ENCODE data around the gene MLIP. TPM values are rescaled to one million over a fixed set of nuclear protein-coding genes. Genes with fewer than 3 reads are reported as not detected.

MLIP gene
- total RNA-seq, 4 donors from 2014 or later: 4.0 to 8.1 (median 4.2) TPM; not detected in 1

GRCh38 chr6:54185885-54186284 lies 74.6 kb downstream of the MLIP start:
- WGBS, 2 donors: 98 to 100% methylated on average over 1 of the region's 1 CpG
- H3K27ac ChIP-seq: no peak overlapping the region
- H3K9me3 ChIP-seq: no peaks in the 10 kb centered on the region
- H3K36me3 ChIP-seq: no peaks in the 10 kb centered on the region
- TF ChIP-seq, protein P1, sequence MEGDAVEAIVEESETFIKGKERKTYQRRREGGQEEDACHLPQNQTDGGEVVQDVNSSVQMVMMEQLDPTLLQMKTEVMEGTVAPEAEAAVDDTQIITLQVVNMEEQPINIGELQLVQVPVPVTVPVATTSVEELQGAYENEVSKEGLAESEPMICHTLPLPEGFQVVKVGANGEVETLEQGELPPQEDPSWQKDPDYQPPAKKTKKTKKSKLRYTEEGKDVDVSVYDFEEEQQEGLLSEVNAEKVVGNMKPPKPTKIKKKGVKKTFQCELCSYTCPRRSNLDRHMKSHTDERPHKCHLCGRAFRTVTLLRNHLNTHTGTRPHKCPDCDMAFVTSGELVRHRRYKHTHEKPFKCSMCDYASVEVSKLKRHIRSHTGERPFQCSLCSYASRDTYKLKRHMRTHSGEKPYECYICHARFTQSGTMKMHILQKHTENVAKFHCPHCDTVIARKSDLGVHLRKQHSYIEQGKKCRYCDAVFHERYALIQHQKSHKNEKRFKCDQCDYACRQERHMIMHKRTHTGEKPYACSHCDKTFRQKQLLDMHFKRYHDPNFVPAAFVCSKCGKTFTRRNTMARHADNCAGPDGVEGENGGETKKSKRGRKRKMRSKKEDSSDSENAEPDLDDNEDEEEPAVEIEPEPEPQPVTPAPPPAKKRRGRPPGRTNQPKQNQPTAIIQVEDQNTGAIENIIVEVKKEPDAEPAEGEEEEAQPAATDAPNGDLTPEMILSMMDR (IDR thresholded peaks at IDR 0.05): no peak
- TF ChIP-seq POLR2A (IDR thresholded peaks at IDR 0.05): no peak
- no peaks in the 10 kb centered on the region for H3K27me3 ChIP-seq
- no peak overlapping the region for H3K4me3 ChIP-seq (replicated peaks in 1 of 3)
- intact Hi-C loops (cut with DNase I): no loop called here
- H3K4me1 ChIP-seq: no peaks in the 10 kb centered on the region
- DNase-seq: no peak

DNA sequence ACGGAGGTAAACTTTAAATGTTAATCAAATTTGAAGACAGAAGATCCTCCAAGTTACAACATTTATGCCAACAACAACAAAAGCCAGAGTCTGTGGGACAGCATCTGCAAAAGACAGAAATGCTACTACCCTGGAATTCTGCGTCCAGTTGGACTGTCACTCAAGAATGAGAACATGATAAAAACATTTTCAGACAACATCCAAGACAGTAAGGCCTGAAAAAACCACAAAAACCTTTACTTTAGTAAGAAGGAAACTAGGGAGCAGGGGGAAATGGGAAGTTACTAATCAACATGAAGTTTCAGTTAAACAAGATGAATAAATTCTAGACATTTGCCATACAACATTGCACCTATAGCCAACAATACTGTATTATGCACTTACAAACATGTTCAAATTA lies 77.6 kb downstream of the MLIP start:
- 60 to 72% methylated on average over 2 of the region's 2 CpGs for WGBS, 2 donors
- intact Hi-C loops (cut with DNase I): no loop called here

GRCh38 chr6:54191461-54191860 lies 80.2 kb downstream of the MLIP start:
- intact Hi-C loops (cut with DNase I): no loop called here
- H3K27me3 ChIP-seq: no peaks in the 10 kb centered on the region
- no peak overlapping the region for H3K4me3 ChIP-seq (replicated peaks in 1 of 3)
- 49 to 52% methylated on average over 2 of the region's 2 CpGs for WGBS, 2 donors
- TF ChIP-seq, protein P1 (IDR thresholded peaks at IDR 0.05): no peak
- TF ChIP-seq POLR2A (IDR thresholded peaks at IDR 0.05): no peak
- DNase-seq: no peak
- H3K9me3 ChIP-seq: no peaks in the 10 kb centered on the region
- no peak overlapping the region for H3K27ac ChIP-seq
- H3K4me1 ChIP-seq: peaks cover 0 to 10% of the 10 kb centered on the region in 2 donors
- H3K36me3 ChIP-seq: no peaks in the 10 kb centered on the region

More for the DNA sequence above, 77.6 kb downstream of the MLIP start:
- H3K27ac ChIP-seq: no peak overlapping the region
- no peak for DNase-seq
- peaks cover 0 to 9% of the 10 kb centered on the region in 2 donors for H3K4me1 ChIP-seq
- no peak overlapping the region for H3K4me3 ChIP-seq (replicated peaks in 1 of 3)
- no peaks in the 10 kb centered on the region for H3K9me3 ChIP-seq
- no peaks in the 10 kb centered on the region for H3K27me3 ChIP-seq
- TF ChIP-seq, protein P1 (IDR thresholded peaks at IDR 0.05): no peak
- no peak for TF ChIP-seq POLR2A (IDR thresholded peaks at IDR 0.05)
- H3K36me3 ChIP-seq: no peaks in the 10 kb centered on the region

DNA sequence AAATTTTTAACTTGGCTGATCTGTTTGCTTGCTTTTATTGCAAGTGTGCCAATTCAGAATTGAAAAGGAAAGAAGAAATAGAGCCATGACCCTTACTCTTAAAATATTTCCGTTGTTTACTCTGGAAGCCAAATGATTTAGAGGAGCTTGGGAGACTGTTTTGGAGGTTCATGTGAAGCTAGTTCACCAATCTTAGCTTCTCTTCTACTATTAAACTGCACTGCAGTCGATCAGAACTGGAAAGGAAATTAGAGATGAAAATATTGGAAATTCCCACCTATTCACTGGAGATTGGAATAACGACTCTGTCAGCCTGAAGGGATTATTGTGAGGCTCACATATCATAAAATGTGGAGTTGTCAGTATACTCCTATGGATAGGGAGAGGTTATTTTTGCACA lies 81.8 kb downstream of the MLIP start:
- Histone ChIP-seq H3K4me3 (replicated peaks in 1 of 3) (no peak overlapping the region), H3K36me3 (no peaks in the 10 kb centered on the region), H3K4me1 (peaks cover 0 to 10% of the 10 kb centered on the region in 2 donors), H3K27ac (no peak overlapping the region), H3K9me3 (no peaks in the 10 kb centered on the region), H3K27me3 (no peaks in the 10 kb centered on the region)
- TF ChIP-seq, protein P1 (IDR thresholded peaks at IDR 0.05): no peak
- TF ChIP-seq POLR2A (IDR thresholded peaks at IDR 0.05): no peak
- no peak for DNase-seq
- 62 to 72% methylated on average over 3 of the region's 3 CpGs for WGBS, 2 donors
- intact Hi-C loops (cut with DNase I): no loop called here

DNA sequence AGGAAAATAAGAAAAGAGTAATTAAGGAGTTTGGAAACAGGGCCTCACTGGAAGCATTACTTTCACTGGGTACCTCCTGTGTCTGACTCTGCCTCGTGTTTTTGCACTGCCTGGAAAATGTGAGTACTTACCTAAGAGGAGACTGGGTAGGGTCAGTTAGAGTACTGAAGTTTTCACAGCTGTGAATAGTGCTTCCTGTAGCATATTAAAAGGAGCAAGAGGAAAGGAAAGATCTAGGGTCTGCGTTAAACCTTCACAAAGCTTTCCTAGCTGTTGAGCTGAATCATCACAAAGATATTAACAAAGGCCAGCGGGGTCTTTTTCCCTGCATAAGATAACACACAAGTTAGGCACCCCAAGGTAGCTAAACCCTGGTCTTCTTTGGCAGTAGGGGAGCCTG lies 82.3 kb downstream of the MLIP start:
- Histone ChIP-seq H3K4me3 (replicated peaks in 1 of 3) (no peak overlapping the region), H3K27me3 (no peaks in the 10 kb centered on the region), H3K9me3 (no peaks in the 10 kb centered on the region), H3K27ac (no peak overlapping the region), H3K36me3 (no peaks in the 10 kb centered on the region), H3K4me1 (peaks cover 0 to 10% of the 10 kb centered on the region in 2 donors)
- WGBS, 2 donors: 74 to 78% methylated on average over 3 of the region's 3 CpGs
- intact Hi-C loops (cut with DNase I): no loop called here
- no peak for DNase-seq
- no peak for TF ChIP-seq POLR2A (IDR thresholded peaks at IDR 0.05)
- TF ChIP-seq, protein P1 (IDR thresholded peaks at IDR 0.05): no peak
